Measurements from ENCODE around the gene LRRC75A. TPM values are rescaled to one million over a fixed set of nuclear protein-coding genes. Genes with fewer than 3 reads are reported as not detected.
"Not testable (repeated sequence)": the region's sequence is repeated elsewhere in the genome, so short reads cannot be mapped to it uniquely, and the experiment has no call there.

LRRC75A gene
- 7.3 TPM for total RNA-seq (ENCODE audit: unreplicated experiment)
- long read RNA-seq, partial matches to known transcripts: 0 of 29 reads
- long read RNA-seq, other reads (novel, unspliced or antisense): 29 of 29 reads

DNA sequence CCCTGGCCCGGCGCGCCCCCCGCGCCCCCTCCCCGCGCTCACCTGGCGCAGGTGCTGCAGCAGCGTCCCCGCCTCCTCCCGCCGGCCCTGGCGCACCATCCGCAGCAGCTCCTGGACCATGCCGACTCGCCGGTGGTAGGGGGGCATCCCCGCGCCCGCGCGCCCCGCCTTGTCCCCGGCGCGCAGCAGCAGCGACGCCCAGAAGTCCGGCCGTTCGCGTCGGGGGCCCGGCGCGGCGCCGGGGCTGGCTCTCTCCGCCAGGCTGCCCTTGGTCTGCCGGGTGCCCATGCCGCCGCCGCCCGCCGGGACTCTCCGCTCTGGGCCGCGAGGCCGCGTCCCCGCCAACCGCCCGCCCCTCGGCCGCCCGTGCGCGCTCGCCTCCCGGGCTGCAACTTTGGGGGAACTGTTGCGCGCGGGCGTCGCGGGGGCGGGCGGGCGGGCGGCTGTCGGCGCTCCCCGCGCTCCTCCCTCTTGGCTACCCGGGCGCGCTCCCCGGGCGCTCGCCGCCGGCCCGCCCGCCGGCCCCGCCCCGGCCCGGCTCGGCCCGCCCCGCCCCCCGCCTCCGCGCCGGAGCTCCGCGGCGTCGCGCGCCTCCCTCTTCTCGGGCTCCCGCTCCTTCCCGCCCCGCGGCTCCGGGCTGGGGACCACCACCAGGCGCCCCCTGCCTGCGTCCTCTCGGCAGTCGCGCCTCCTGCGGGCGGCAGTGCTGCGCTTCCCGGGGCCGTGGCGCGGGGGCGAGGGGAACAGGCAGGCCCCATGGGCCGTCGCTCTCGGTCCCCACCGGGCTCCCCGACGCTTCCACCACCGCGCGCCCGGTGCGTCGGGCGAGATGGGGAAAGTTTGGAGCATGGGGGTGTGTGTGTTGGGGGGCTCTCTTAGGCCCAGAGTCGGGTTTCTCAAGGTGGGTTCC, at the start of gene LRRC75A:
TSS of gene LRRC75A (minus strand) at position 491 of the 910 bp plus-strand sequence. CDS start at position 288, 203 bp downstream.
- peak within 1 kb of the TSS; percentile 29 for H3K27ac Mint-ChIP-seq (ENCODE audit: unreplicated experiment)

DNA sequence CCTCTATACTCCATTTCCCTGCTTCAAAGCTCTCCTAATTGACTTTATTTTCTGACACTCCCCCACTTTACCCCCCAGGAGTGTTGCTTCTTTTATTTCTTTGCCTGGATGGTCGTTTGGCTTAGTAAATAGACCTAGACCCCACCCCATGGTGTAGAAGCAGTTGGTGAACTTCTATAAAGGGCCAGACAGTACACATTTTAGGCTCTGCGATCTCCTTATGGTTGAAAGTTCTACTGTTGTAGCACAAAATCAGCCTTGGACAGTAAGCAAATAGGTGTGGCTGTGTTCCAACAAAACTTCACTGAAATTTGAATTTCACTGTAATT, 45.1 kb upstream of the LRRC75A start:
- Mint-ChIP-seq H3K4me1 (ENCODE audit: low read depth, unreplicated experiment) (no peaks in the 10 kb centered on the region), H3K4me3 (ENCODE audit: unreplicated experiment) (peak overlapping the region; percentile 99), H3K36me3 (ENCODE audit: unreplicated experiment) (no peaks in the 10 kb centered on the region), H3K27ac (ENCODE audit: unreplicated experiment) (no peak overlapping the region), H3K27me3 (ENCODE audit: unreplicated experiment) (peaks cover 6% of the 10 kb centered on the region), H3K9me3 (ENCODE audit: unreplicated experiment) (no peaks in the 10 kb centered on the region)
- peak; percentile 2 for TF ChIP-seq CTCF (IDR thresholded peaks at IDR 0.05; ENCODE audit: partially characterized antibody, unreplicated experiment)
- no peak for DNase-seq

More for the DNA sequence above, at the start of gene LRRC75A:
- H3K4me1 Mint-ChIP-seq (ENCODE audit: low read depth, unreplicated experiment): peaks cover 15% of the 10 kb centered on the region
- H3K9me3 Mint-ChIP-seq (ENCODE audit: unreplicated experiment): peaks cover 9% of the 10 kb centered on the region
- peak; percentile 76 for DNase-seq
- H3K27me3 Mint-ChIP-seq (ENCODE audit: unreplicated experiment): peaks cover 15% of the 10 kb centered on the region
- TF ChIP-seq CTCF (IDR thresholded peaks at IDR 0.05; ENCODE audit: partially characterized antibody, unreplicated experiment): no peak
- H3K4me3 Mint-ChIP-seq (ENCODE audit: unreplicated experiment): peak within 1 kb of the TSS; percentile 86
- no peaks in the 10 kb centered on the region for H3K36me3 Mint-ChIP-seq (ENCODE audit: unreplicated experiment)

DNA sequence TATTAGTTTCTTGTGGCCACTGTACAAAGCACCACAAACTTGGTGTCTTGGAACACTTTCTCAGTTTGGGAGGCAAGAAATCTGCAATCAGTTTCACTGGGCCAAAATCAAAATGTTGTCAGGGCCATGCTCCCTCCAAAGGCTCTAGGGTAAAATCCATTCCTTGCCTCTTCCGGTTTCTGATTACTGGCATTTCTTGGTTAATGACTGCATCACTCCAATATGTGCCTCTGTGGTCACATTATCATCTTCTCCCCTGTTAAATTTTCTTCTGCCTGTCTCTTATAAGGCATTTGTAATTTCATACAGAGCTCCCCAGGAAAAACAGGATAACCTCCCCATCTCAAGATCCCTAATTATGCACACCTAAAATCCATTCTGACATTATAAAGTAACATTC, 42.2 kb upstream of the LRRC75A start:
- H3K36me3 Mint-ChIP-seq (ENCODE audit: unreplicated experiment): no peaks in the 10 kb centered on the region
- no peaks in the 10 kb centered on the region for H3K4me1 Mint-ChIP-seq (ENCODE audit: low read depth, unreplicated experiment)
- H3K27me3 Mint-ChIP-seq (ENCODE audit: unreplicated experiment): peaks cover 6% of the 10 kb centered on the region
- TF ChIP-seq CTCF (IDR thresholded peaks at IDR 0.05; ENCODE audit: partially characterized antibody, unreplicated experiment): no peak
- H3K4me3 Mint-ChIP-seq (ENCODE audit: unreplicated experiment): no peak overlapping the region
- no peaks in the 10 kb centered on the region for H3K9me3 Mint-ChIP-seq (ENCODE audit: unreplicated experiment)
- no peak for DNase-seq
- no peak overlapping the region for H3K27ac Mint-ChIP-seq (ENCODE audit: unreplicated experiment)

- Mint-ChIP-seq H3K9me3 (ENCODE audit: unreplicated experiment) (no peaks in the 10 kb centered on the region), H3K27ac (ENCODE audit: unreplicated experiment) (no peak overlapping the region), H3K36me3 (ENCODE audit: unreplicated experiment) (no peaks in the 10 kb centered on the region), H3K4me3 (ENCODE audit: unreplicated experiment) (no peak overlapping the region), H3K27me3 (ENCODE audit: unreplicated experiment) (no peaks in the 10 kb centered on the region), H3K4me1 (ENCODE audit: low read depth, unreplicated experiment) (no peaks in the 10 kb centered on the region)
- TF ChIP-seq CTCF (IDR thresholded peaks at IDR 0.05; ENCODE audit: partially characterized antibody, unreplicated experiment): no peak
- no peak for DNase-seq
These were observed 37.9 kb upstream of the LRRC75A start for GRCh38 chr17:16529906-16530305.

DNA sequence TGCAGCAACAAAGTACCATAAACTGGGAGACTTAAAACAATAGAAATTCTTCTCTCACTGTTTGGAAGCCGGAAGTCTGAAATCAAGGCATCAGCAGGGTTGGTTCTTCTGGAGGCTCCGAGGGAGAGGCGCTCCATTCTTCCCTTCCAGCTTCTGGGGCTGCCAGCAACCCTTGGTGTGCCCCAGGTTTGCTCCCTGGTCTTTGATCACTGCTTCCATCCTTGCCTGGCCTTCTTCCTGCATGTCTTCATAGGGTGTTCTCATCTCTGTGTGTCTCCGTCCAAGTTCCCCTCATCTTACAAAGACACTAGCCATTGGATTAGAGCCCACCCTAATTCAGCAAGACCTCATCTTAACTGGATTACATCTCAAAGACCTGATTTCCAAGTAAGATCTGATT, 35.3 kb upstream of the LRRC75A start:
- DNase-seq: no peak
- no peaks in the 10 kb centered on the region for H3K4me1 Mint-ChIP-seq (ENCODE audit: low read depth, unreplicated experiment)
- H3K9me3 Mint-ChIP-seq (ENCODE audit: unreplicated experiment): peaks cover 1% of the 10 kb centered on the region
- H3K27me3 Mint-ChIP-seq (ENCODE audit: unreplicated experiment): no peaks in the 10 kb centered on the region
- no peak overlapping the region for H3K4me3 Mint-ChIP-seq (ENCODE audit: unreplicated experiment)
- no peak for TF ChIP-seq CTCF (IDR thresholded peaks at IDR 0.05; ENCODE audit: partially characterized antibody, unreplicated experiment)
- no peak overlapping the region for H3K27ac Mint-ChIP-seq (ENCODE audit: unreplicated experiment)
- no peaks in the 10 kb centered on the region for H3K36me3 Mint-ChIP-seq (ENCODE audit: unreplicated experiment)

DNA sequence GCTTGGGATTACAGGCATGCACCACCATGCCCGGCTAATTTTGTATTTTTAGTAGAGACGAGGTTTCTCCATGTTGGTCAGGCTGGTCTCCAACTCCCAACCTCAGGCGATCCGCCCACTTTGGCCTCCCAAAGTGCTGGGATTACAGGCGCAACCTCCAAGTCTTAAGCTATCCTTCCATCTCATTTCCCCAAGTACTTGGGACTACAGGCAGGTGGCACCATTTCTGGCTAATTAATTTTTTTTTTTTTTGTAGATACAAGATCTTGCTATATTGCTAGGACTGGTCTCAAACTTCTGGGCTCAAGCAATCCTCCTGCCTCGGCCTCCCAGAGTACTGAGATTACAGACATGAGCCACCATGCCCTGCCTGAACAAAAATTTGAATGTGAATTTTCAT, 33.6 kb upstream of the LRRC75A start:
- H3K9me3 Mint-ChIP-seq (ENCODE audit: unreplicated experiment); H3K4me1 Mint-ChIP-seq (ENCODE audit: low read depth, unreplicated experiment); H3K36me3 Mint-ChIP-seq (ENCODE audit: unreplicated experiment); H3K27ac Mint-ChIP-seq (ENCODE audit: unreplicated experiment); DNase-seq; H3K4me3 Mint-ChIP-seq (ENCODE audit: unreplicated experiment); H3K27me3 Mint-ChIP-seq (ENCODE audit: unreplicated experiment): not testable (repeated sequence)
